CD4-positive, alpha-beta T cell (primary cell): Measurements from ENCODE around the gene TNFSF12. TPM values are rescaled to one million over a fixed set of nuclear protein-coding genes. Genes with fewer than 3 reads are reported as not detected.

Source experiments
- ATAC-seq: fragments of 200-7000 bp; cut with Tn5 transposase; one replicate; pipeline ENCODE4 v1.10.0; 2022; ENCODE audit warnings: mild to moderate bottlenecking; ENCODE audit not compliant: poor library complexity
- CTCF ChIA-PET: fragments of 350-600 bp; sonication (Branson Sonifier 250); formaldehyde crosslinking; loops from one replicate; lab custom pipeline; 2021; ENCODE audit warnings: antibody characterized with exemption, inconsistent platforms; lab: Charles Lee
- POLR2A ChIA-PET: fragments of 350-600 bp; sonication (Branson Sonifier 250); formaldehyde crosslinking; loops from one replicate; lab custom pipeline; 2021; ENCODE audit warnings: antibody characterized with exemption, inconsistent platforms; lab: Charles Lee
- DNase-seq, 14 experiments: peaks; one replicate each; pipeline ENCODE4 v3.0.0-alpha.2; 2013 to 2020; ENCODE audit warnings: mixed read lengths in 2 of 14
- H3K27ac ChIP-seq, 2 donors: one replicate each; pipeline versions ENCODE4 v1.5.1 to v1.7.0; 2013; ENCODE audit warnings: low read length in 2 of 2, low read depth in 1 of 2, mild to moderate bottlenecking in 1 of 2
- H3K27me3 ChIP-seq, 2 experiments: 1 replicate in 1 of 2; 2 replicates in 1 of 2; pipeline versions ENCODE4 v1.6.1 to v1.7.0; 2013; ENCODE audit warnings: low read length in 2 of 2, control low read depth in 1 of 2, mild to moderate bottlenecking in 1 of 2, moderate library complexity in 1 of 2; ENCODE audit not compliant: insufficient read depth in 2 of 2, control insufficient read depth in 1 of 2
- H3K36me3 ChIP-seq: one replicate; pipeline ENCODE4 v1.6.1; 2013; ENCODE audit warnings: low read length, control low read depth; ENCODE audit not compliant: insufficient read depth
- H3K4me1 ChIP-seq: one replicate; pipeline ENCODE4 v1.6.1; 2013; ENCODE audit warnings: low read length, control low read depth; ENCODE audit not compliant: insufficient read depth
- H3K4me3 ChIP-seq: one replicate; pipeline ENCODE4 v1.5.1; 2013; ENCODE audit warnings: mild to moderate bottlenecking, low read length, moderate library complexity
- H3K9me3 ChIP-seq, 2 experiments: 1 replicate in 1 of 2; 2 replicates in 1 of 2; pipeline versions ENCODE4 v1.6.1 to v1.7.0; 2013; ENCODE audit warnings: low read length in 2 of 2, mild to moderate bottlenecking in 2 of 2, control low read depth in 1 of 2, moderate library complexity in 1 of 2; ENCODE audit not compliant: control insufficient read depth in 1 of 2, insufficient read depth in 1 of 2
- H3K27ac Mint-ChIP-seq: one replicate; pipeline ENCODE4 v1.8.0; 2020; ENCODE audit warnings: mixed read lengths
- H3K27me3 Mint-ChIP-seq: one replicate; pipeline ENCODE4 v1.8.0; 2021; ENCODE audit warnings: mixed read lengths
- H3K36me3 Mint-ChIP-seq: one replicate; pipeline ENCODE4 v1.8.0; 2021; ENCODE audit warnings: low read depth, mixed read lengths
- H3K4me1 Mint-ChIP-seq: one replicate; pipeline ENCODE4 v1.8.0; 2021; ENCODE audit warnings: low read depth, mixed read lengths
- H3K4me3 Mint-ChIP-seq: one replicate; pipeline ENCODE4 v1.8.0; 2020; ENCODE audit warnings: mild to moderate bottlenecking, mixed read lengths
- H3K9me3 Mint-ChIP-seq: one replicate; pipeline ENCODE4 v1.8.0; 2020; ENCODE audit warnings: mixed read lengths
- intact Hi-C, 2 experiments: fragments of 100-400 bp; cut with DNase I in 1 of 2; cut with micrococcal nuclease in 1 of 2; formaldehyde crosslinking; loops; one replicate each; pipeline versions ENCODE4 v1.15.1 to v1.9.0; 2023 to 2025; cut with DNase I, micrococcal nuclease
- total RNA-seq, 174 experiments: library from RNA in 2 of 174; stranded (reverse) in 2 of 174; gene quantifications; one replicate each; pipeline ENCODE4 v1.2.3 and lab custom pipeline; 2021 to 2026
- TF ChIP-seq, protein P1 (sequence below): fragments of 200-600 bp; IDR thresholded peaks from one replicate; pipeline ENCODE4 v1.8.0; 2022; ENCODE audit warnings: antibody characterized with exemption, mild to moderate bottlenecking

Gene TNFSF12
- total RNA-seq, 2 experiments from 2014 or later, result 17.0 to 19.1 TPM

DNA sequence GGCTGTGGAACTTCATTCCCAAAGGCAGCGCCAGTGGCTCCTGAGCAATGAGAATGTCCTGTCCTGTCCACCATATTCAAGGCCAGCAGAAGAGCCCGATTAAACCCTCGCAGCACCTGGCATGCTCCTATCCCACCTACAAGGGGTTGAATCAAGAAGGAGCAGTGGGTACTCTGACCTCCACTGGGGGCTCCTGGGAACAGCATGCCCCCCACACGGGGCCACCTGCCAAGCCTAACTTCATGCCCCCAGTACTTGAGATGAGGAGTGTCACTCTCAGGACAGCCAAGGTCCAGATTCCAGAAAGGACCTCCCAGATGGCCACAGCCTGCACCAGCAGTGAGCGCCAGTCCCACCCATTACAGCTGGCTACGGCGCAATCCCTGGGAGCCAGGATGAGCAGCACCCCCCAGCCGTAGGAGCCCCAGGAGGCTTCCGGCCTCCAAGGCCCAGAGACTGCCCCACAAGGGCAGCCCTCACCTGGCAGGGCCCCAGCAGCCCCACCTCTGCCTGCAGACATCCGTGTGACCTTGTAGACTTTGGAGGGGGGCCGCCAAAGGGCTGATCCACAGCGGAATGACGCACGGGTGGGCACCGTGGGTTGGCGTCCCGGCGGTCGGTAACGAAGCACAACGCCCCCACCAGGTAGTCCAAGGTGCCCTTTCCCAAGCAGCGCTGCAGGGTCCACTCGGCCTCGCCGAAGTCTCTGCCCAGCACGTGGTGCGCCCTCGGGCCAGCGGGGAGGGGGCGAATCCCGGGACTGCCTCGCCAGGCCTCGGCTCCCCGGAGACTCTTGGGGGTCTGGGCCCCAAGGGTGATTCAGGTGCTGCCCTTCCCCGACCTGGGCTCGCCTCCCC lies 33.8 kb downstream of the TNFSF12 start:
- H3K4me1 ChIP-seq, result peaks cover 64% of the 10 kb centered on the region
- TF ChIP-seq, protein P1, sequence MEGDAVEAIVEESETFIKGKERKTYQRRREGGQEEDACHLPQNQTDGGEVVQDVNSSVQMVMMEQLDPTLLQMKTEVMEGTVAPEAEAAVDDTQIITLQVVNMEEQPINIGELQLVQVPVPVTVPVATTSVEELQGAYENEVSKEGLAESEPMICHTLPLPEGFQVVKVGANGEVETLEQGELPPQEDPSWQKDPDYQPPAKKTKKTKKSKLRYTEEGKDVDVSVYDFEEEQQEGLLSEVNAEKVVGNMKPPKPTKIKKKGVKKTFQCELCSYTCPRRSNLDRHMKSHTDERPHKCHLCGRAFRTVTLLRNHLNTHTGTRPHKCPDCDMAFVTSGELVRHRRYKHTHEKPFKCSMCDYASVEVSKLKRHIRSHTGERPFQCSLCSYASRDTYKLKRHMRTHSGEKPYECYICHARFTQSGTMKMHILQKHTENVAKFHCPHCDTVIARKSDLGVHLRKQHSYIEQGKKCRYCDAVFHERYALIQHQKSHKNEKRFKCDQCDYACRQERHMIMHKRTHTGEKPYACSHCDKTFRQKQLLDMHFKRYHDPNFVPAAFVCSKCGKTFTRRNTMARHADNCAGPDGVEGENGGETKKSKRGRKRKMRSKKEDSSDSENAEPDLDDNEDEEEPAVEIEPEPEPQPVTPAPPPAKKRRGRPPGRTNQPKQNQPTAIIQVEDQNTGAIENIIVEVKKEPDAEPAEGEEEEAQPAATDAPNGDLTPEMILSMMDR, result no peak
- no peaks in the 10 kb centered on the region for H3K9me3 Mint-ChIP-seq
- H3K36me3 ChIP-seq, result peaks cover 34% of the 10 kb centered on the region
- ATAC-seq (no peak), DNase-seq (peak in 1 of 14 experiments; percentile 55)
- peak overlapping the region; percentile 86 for H3K4me3 ChIP-seq
- peak overlapping the region; percentile 98 for H3K27ac Mint-ChIP-seq
- peaks cover 61% of the 10 kb centered on the region for H3K4me1 Mint-ChIP-seq
- peaks cover 0 to 5% of the 10 kb centered on the region in 2 experiments for H3K9me3 ChIP-seq
- ChIA-PET POLR2A (interaction anchor here (0.9 to 3.4 kb wide), 22 partner anchors 9 to 536 kb away, joined by 3 to 143 read pairs (median 8); partner anchors contain the start of genes ACAP1, ATP1B2, FXR2 and GABARAP), CTCF (interaction anchor here (1.4 to 4.3 kb wide), 3 partner anchors 22 to 227 kb away, joined by 4 to 21 read pairs (median 15); partner anchors contain the start of genes SENP3, TP53 and WRAP53)
- no peaks in the 10 kb centered on the region for H3K27me3 Mint-ChIP-seq
- H3K27ac ChIP-seq, result peak overlapping the region in 1 of 2 donors; percentile 98
- intact Hi-C loops, result loop anchor here (1.0 to 10.0 kb wide), 4 partner anchors 8 to 538 kb away; partner anchors contain the start of genes SLC16A11 (in 1 of the 2), TP53 (in 1 of the 2) and WRAP53 (in 1 of the 2)
- peaks cover 54% of the 10 kb centered on the region for H3K36me3 Mint-ChIP-seq
- peak overlapping the region; percentile 42 for H3K4me3 Mint-ChIP-seq
- H3K27me3 ChIP-seq, result no peaks in the 10 kb centered on the region

DNA sequence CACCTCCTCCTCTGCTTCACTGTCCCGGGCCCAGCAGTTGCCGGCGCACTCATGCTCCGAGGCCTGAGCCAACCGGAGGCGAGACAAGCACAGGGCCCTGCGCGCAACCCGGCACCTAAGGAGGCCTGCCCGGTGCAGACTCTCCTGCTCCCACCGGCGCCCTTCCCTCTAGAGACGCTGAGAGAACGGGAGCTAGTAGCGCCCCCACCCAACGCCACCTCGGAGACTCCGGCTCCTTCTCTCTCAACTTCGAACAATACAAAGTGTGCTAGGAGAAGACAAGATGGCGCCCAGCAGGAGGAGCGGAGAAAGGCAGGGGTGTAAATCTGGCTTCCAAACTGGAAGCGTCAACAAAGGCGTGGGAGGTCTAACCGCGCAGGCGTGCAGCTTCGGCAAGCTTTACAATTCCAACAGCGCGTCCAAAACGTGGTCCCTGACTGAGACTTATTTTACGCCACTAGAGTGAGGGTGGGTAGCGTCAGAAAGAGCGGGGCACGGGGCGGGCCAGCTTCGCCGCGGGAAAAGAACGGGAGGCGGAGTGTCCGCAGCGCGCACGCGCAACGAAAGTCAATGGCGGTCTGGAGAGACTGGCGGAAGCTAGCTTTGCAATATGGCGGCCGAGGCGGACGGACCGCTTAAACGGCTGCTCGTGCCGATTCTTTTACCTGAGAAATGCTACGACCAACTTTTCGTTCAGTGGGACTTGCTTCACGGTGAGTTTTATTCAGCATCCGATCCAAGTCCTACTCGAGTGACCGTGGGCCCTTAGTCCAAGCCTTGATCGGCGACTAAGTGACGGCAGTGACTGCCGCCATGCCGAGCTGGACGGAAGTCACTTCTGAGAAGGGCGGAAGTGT lies 34.6 kb downstream of the TNFSF12 start, which contains the start of gene MPDU1:
MPDU1 (plus strand) TSS at position 600 of the 857 bp plus-strand sequence; CDS start at position 611, 11 bp downstream.
- DNase-seq (peak; percentile 89 to 98 (median 94)), ATAC-seq (peak; percentile 85)
- Histone ChIP-seq H3K27me3 (no peaks in the 10 kb centered on the region), H3K9me3 (peaks cover 0 to 5% of the 10 kb centered on the region in 2 experiments), H3K4me3 (peak within 1 kb of the TSS; percentile 86), H3K27ac (peak within 1 kb of the TSS; percentile 78 to 98), H3K4me1 (peaks cover 56% of the 10 kb centered on the region), H3K36me3 (peaks cover 34% of the 10 kb centered on the region)
- TF ChIP-seq, protein P1, result no peak
- Mint-ChIP-seq H3K4me1 (peaks cover 52% of the 10 kb centered on the region), H3K36me3 (peaks cover 52% of the 10 kb centered on the region), H3K27ac (peak within 1 kb of the TSS; percentile 98), H3K4me3 (peak within 1 kb of the TSS; percentile 98), H3K27me3 (no peaks in the 10 kb centered on the region), H3K9me3 (no peaks in the 10 kb centered on the region)
- intact Hi-C loops, result loop anchor here (1.0 to 10.0 kb wide), 4 partner anchors 9 to 539 kb away; partner anchors contain the start of genes SLC16A11 (in 1 of the 2), TP53 (in 1 of the 2) and WRAP53 (in 1 of the 2)
- POLR2A ChIA-PET, result interaction anchor here (0.5 to 3.4 kb wide), 40 partner anchors 9 to 572 kb away, joined by 3 to 143 read pairs (median 5); partner anchors contain the start of genes ACAP1, ATP1B2, DVL2 and FXR2
- CTCF ChIA-PET, result interaction anchor here (0.8 to 4.3 kb wide), 8 partner anchors 12 to 561 kb away, joined by 3 to 21 read pairs (median 4); partner anchors contain the start of genes FXR2, SENP3, TP53 and WRAP53
